Thyroid gland (tissue), 4 donors: Measurements from ENCODE around the gene PDSS1. TPM values are rescaled to one million over a fixed set of nuclear protein-coding genes. Genes with fewer than 3 reads are reported as not detected.

Experiments used
- DNase-seq, 2 donors: peaks; one replicate each; pipeline ENCODE4 v3.0.0-alpha.2; 2019
- H3K27ac ChIP-seq, 3 donors: fragments of 200-600 bp; sonication (generic); 1 replicate in 2 of 3; 2 replicates in 1 of 3; pipeline ENCODE4 v1.5.1; 2016 to 2019; ENCODE audit warnings: mild to moderate bottlenecking in 1 of 3, moderate library complexity in 1 of 3
- H3K27me3 ChIP-seq: fragments of 200-600 bp; sonication (generic); one replicate; pipeline ENCODE4 v1.5.1; 2019
- H3K36me3 ChIP-seq, 2 donors: fragments of 200-600 bp; sonication (generic); one replicate each; pipeline ENCODE4 v1.5.1; 2016 to 2019
- H3K4me1 ChIP-seq, 2 donors: fragments of 200-600 bp; sonication (generic); one replicate each; pipeline ENCODE4 v1.5.1; 2017 to 2019
- H3K4me3 ChIP-seq, 3 donors: fragments of 200-600 bp; sonication (generic); replicated peaks in 1 of 3; 1 replicate in 2 of 3; 2 replicates in 1 of 3; pipeline ENCODE4 v1.5.1; 2016; ENCODE audit warnings: mild to moderate bottlenecking in 1 of 3
- H3K9me3 ChIP-seq: fragments of 200-600 bp; sonication (generic); one replicate; pipeline ENCODE4 v1.5.1; 2017
- POLR2A ChIP-seq, 2 donors: fragments of 450-650 bp; IDR thresholded peaks; one replicate each; pipeline ENCODE4 v1.6.1; 2017; ENCODE audit warnings: antibody characterized with exemption in 2 of 2, mild to moderate bottlenecking in 2 of 2, moderate library complexity in 1 of 2
- WGBS, 2 donors: methylation state at CpG; one replicate each; pipeline ENCODE4 v1.1.5; 2017; 5-methylcytosine and 5-hydroxymethylcytosine counted together
- intact Hi-C: fragments of 100-400 bp; cut with DNase I; formaldehyde crosslinking; loops from one replicate; pipeline ENCODE4 v1.15.1; 2023
- total RNA-seq, 4 donors: library from RNA; depleted of rRNA; stranded (reverse); fragments of >200 nt; gene quantifications; one replicate each; pipeline ENCODE4 v1.2.3, GENCODE V29; 2016
- TF ChIP-seq, protein P1 (sequence below), 6 experiments: fragments of 200-600 bp in 3 of 6; fragments of 450-650 bp in 3 of 6; sonication (generic) in 3 of 6; IDR thresholded peaks; one replicate each; pipeline ENCODE4 v1.5.1; 2016 to 2019; ENCODE audit warnings: antibody characterized with exemption in 6 of 6, mild to moderate bottlenecking in 2 of 6, inconsistent platforms in 1 of 6, moderate library complexity in 1 of 6

Gene PDSS1
- total RNA-seq, 4 donors from 2014 or later = 2.7 to 15.0 (median 3.6) TPM

DNA sequence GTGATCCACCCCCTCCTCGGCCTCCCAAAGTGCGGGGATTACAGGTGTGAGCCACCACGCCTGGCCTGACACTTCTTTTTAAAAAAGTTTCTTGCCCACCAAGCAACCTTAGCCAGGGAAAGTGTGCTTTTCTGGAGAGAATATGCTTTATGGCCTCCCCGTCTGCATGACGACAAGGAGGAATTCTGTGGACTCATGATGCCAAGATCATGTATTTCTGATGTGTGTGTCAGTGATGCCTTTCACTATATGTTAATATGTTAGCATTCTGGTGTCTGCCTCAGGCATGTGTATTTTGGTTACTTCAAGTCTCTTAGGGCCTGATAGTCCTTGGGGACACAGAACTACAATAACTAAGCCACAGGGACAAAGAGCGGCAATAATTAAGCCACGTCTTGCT lies 2.1 kb downstream of the PDSS1 start:
- TF ChIP-seq, protein P1, sequence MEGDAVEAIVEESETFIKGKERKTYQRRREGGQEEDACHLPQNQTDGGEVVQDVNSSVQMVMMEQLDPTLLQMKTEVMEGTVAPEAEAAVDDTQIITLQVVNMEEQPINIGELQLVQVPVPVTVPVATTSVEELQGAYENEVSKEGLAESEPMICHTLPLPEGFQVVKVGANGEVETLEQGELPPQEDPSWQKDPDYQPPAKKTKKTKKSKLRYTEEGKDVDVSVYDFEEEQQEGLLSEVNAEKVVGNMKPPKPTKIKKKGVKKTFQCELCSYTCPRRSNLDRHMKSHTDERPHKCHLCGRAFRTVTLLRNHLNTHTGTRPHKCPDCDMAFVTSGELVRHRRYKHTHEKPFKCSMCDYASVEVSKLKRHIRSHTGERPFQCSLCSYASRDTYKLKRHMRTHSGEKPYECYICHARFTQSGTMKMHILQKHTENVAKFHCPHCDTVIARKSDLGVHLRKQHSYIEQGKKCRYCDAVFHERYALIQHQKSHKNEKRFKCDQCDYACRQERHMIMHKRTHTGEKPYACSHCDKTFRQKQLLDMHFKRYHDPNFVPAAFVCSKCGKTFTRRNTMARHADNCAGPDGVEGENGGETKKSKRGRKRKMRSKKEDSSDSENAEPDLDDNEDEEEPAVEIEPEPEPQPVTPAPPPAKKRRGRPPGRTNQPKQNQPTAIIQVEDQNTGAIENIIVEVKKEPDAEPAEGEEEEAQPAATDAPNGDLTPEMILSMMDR (IDR thresholded peaks at IDR 0.05) = no peak
- TF ChIP-seq POLR2A (IDR thresholded peaks at IDR 0.05) = no peak
- no peaks in the 10 kb centered on the region for H3K9me3 ChIP-seq
- no peaks in the 10 kb centered on the region for H3K36me3 ChIP-seq
- H3K4me1 ChIP-seq = peaks cover 8% of the 10 kb centered on the region in 2 donors
- no peaks in the 10 kb centered on the region for H3K27me3 ChIP-seq
- intact Hi-C loops = no loop called here
- H3K27ac ChIP-seq = no peak overlapping the region
- no peak overlapping the region for H3K4me3 ChIP-seq
- no peak for DNase-seq
- 95 to 96% methylated on average over 7 of the region's 7 CpGs for WGBS, 2 donors

DNA sequence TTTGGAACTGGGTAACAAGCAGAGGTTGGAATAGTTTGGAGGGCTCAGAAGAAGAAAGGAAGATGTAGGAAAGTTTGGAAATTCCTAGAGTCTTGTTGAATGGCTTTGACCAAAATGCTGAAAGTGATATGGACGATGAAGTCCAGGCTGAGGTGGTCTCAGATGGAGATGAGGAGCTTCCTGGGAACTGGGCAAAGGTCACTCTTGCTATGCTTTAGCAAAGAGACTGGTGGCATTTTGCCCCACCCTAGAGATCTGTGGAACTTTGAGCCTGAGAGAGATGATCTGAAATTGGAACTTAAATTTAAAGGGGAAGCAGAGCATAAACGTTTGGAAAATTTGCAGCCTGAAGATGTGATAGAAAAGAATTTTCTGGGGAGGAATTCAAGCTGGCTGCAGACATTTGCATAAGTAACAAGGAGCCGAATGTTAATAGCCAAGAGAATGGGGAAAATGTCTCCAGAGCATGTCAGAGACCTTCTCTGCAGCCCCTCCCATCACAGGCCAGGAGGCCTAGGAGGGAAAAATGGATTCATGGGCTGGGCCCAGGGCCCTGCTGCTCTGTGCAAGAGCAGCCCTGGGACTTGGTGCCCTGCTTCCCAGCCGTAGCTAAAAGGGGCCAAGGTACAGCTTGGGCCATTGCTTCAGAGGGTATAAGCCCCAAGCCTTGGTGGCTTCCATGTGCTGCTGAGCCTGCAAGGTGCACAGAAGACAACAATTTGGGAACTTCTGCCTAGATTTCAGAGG lies 3.6 kb downstream of the PDSS1 start:
- Histone ChIP-seq H3K36me3 (no peaks in the 10 kb centered on the region), H3K4me3 (no peak overlapping the region), H3K9me3 (no peaks in the 10 kb centered on the region), H3K27ac (no peak overlapping the region), H3K27me3 (no peaks in the 10 kb centered on the region), H3K4me1 (peaks cover 8% of the 10 kb centered on the region in 2 donors)
- 70 to 79% methylated on average over 3 to 4 of the region's 4 CpGs for WGBS, 2 donors
- intact Hi-C loops = no loop called here
- no peak for DNase-seq
- TF ChIP-seq, protein P1 (IDR thresholded peaks at IDR 0.05) = no peak
- TF ChIP-seq POLR2A (IDR thresholded peaks at IDR 0.05) = no peak

DNA sequence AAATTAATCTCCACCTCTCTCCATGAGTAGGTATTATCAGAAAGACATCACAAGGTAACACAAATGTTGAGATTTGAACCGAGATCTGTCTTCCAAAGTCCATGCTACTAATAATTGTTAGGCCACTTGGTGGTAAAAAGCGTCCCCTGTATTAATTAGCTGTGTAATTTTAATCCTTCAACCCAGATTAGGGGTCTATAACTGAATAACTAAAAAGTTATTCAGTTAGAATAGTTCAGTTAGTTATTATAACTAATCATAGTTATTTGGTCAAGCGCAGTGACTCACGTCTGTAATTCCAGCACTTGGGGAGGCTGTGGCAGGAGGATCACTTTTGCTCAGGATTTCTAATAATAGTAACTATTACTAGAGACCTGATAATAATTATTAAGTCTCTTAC lies 5.6 kb downstream of the PDSS1 start:
- 91 to 94% methylated on average over 4 of the region's 4 CpGs for WGBS, 2 donors
- no peaks in the 10 kb centered on the region for H3K36me3 ChIP-seq
- TF ChIP-seq, protein P1 (IDR thresholded peaks at IDR 0.05) = no peak
- TF ChIP-seq POLR2A (IDR thresholded peaks at IDR 0.05) = no peak
- no peaks in the 10 kb centered on the region for H3K9me3 ChIP-seq
- intact Hi-C loops = no loop called here
- DNase-seq = no peak
- H3K27ac ChIP-seq = no peak overlapping the region
- no peak overlapping the region for H3K4me3 ChIP-seq
- H3K27me3 ChIP-seq = no peaks in the 10 kb centered on the region
- peaks cover 4 to 6% of the 10 kb centered on the region in 2 donors for H3K4me1 ChIP-seq

DNA sequence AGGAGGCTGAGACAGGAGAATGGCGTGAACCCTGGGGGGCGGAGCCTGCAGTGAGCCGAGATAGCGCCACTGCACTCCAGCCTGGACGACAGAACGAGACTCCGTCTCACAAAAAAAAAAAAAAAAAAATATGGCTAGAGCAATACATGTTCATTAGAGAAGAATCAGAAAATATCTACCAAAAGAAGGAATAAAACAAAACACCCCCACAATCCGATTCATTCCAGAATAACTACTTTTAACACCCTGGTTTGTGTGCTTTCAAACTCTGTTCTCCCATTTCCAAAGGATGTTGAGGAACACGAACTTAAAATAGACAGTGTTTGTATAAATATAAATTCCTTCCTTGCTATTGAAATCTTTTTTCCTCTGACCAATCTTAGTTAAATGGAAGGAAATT lies 6.5 kb downstream of the PDSS1 start:
- intact Hi-C loops = no loop called here
- H3K27ac ChIP-seq = no peak overlapping the region

DNA sequence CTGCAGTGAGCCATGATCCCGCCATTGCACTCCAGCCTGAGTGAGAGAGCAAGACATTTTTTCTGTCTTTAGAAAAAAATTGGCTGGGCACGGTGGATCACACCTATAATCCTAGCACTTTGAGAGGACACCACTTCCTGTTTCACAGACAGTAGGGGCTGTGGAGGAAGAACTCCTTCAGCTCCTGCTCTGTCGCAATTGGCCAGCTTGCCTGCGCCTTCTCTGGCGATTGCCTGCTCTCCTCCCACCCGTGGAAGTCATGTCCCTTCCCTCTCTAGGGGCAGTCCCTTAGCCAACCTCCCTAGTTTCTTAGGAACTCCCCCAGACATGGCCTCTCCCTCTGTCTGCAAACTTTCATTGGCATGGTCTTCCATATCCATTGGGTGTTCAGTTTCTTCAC lies 8.7 kb downstream of the PDSS1 start:
- TF ChIP-seq, protein P1 (IDR thresholded peaks at IDR 0.05) = no peak
- TF ChIP-seq POLR2A (IDR thresholded peaks at IDR 0.05) = no peak
- Histone ChIP-seq H3K4me1 (no peaks in the 10 kb centered on the region), H3K27me3 (no peaks in the 10 kb centered on the region), H3K9me3 (no peaks in the 10 kb centered on the region), H3K36me3 (no peaks in the 10 kb centered on the region), H3K4me3 (no peak overlapping the region), H3K27ac (no peak overlapping the region)
- no peak for DNase-seq
- WGBS, 2 donors = 74 to 77% methylated on average over 6 of the region's 6 CpGs
- intact Hi-C loops = no loop called here

More for the DNA sequence above, 6.5 kb downstream of the PDSS1 start:
- DNase-seq = no peak
- no peak for TF ChIP-seq POLR2A (IDR thresholded peaks at IDR 0.05)
- TF ChIP-seq, protein P1 (IDR thresholded peaks at IDR 0.05) = no peak
- Histone ChIP-seq H3K4me3 (no peak overlapping the region), H3K9me3 (no peaks in the 10 kb centered on the region), H3K27me3 (no peaks in the 10 kb centered on the region), H3K4me1 (no peaks in the 10 kb centered on the region), H3K36me3 (no peaks in the 10 kb centered on the region)
- WGBS, 2 donors = 85 to 89% methylated on average over 9 of the region's 9 CpGs
